WTC11 (cell line): Measurements from ENCODE around the gene EXOSC2. TPM values are rescaled to one million over a fixed set of nuclear protein-coding genes. Genes with fewer than 3 reads are reported as not detected.

Experiments
- ATAC-seq: fragments of 200-7000 bp; cut with Tn5 transposase; 2 replicates; pipeline ENCODE4 v1.10.0; 2021; ENCODE audit warnings: mild to moderate bottlenecking, moderate library complexity
- CTCF ChIA-PET: fragments of 300-600 bp; sonication (Branson Sonifier 250); formaldehyde crosslinking; loops from one replicate; lab custom pipeline; 2021; ENCODE audit warnings: antibody characterized with exemption; lab: Charles Lee
- POLR2A ChIA-PET: fragments of 350-600 bp; sonication (Branson Sonifier 250); formaldehyde crosslinking; loops from one replicate; lab custom pipeline; 2021; ENCODE audit warnings: antibody characterized with exemption; lab: Charles Lee
- DNase-seq: peaks from one replicate; pipeline ENCODE4 v3.0.0; 2021; ENCODE audit warnings: low spot score
- H3K27ac Mint-ChIP-seq: 2 replicates; pipeline ENCODE4 v1.8.0; 2021; ENCODE audit warnings: mixed read lengths
- H3K27me3 Mint-ChIP-seq: 2 replicates; pipeline ENCODE4 v1.8.0; 2021; ENCODE audit warnings: low read depth, mild to moderate bottlenecking, moderate library complexity, mixed read lengths
- H3K36me3 Mint-ChIP-seq: 2 replicates; pipeline ENCODE4 v1.8.0; 2021; ENCODE audit warnings: mixed read lengths
- H3K4me1 Mint-ChIP-seq: 2 replicates; pipeline ENCODE4 v1.8.0; 2022; ENCODE audit warnings: mixed read lengths
- H3K4me3 Mint-ChIP-seq: 2 replicates; pipeline ENCODE4 v1.8.0; 2021; ENCODE audit warnings: mild to moderate bottlenecking, moderate library complexity, mixed read lengths
- H3K9me3 Mint-ChIP-seq: 2 replicates; pipeline ENCODE4 v1.8.0; 2021; ENCODE audit warnings: mixed read lengths
- CBFB ChIP-seq: sonication (generic); formaldehyde crosslinking; IDR thresholded peaks from 2 replicates; pipeline ENCODE4 v1.8.1; 2022; ENCODE audit warnings: mild to moderate bottlenecking, low read depth, missing genetic modification reagents
- CREB1 ChIP-seq: sonication (generic); formaldehyde crosslinking; IDR thresholded peaks from 2 replicates; pipeline ENCODE4 v1.8.0; 2023; ENCODE audit warnings: mild to moderate bottlenecking, missing genetic modification reagents
- CTCF ChIP-seq: fragments of 200-600 bp; IDR thresholded peaks from 2 replicates; pipeline ENCODE4 v1.8.0; 2022; ENCODE audit warnings: antibody characterized with exemption
- ELF4 ChIP-seq: sonication (generic); formaldehyde crosslinking; IDR thresholded peaks from 2 replicates; pipeline ENCODE4 v1.8.1; 2022; ENCODE audit warnings: low read depth, mild to moderate bottlenecking, moderate library complexity, missing genetic modification reagents
- ESRRA ChIP-seq: sonication (generic); formaldehyde crosslinking; IDR thresholded peaks from 2 replicates; pipeline ENCODE4 v1.8.1; 2022; ENCODE audit warnings: mild to moderate bottlenecking, missing genetic modification reagents, borderline replicate concordance
- GABPB1 ChIP-seq: sonication (generic); formaldehyde crosslinking; IDR thresholded peaks from 2 replicates; pipeline ENCODE4 v1.8.1; 2023; ENCODE audit warnings: mild to moderate bottlenecking, missing genetic modification reagents
- GRHL2 ChIP-seq: fragments of 250-450 bp; sonication (Bioruptor Pico); IDR thresholded peaks from 2 replicates; pipeline ENCODE4 v1.8.0; 2022; ENCODE audit warnings: mild to moderate bottlenecking, moderate library complexity; ENCODE audit not compliant: insufficient replicate concordance, severe bottlenecking
- JAZF1 ChIP-seq: fragments of 250-450 bp; sonication (Bioruptor Pico); IDR thresholded peaks from 2 replicates; pipeline ENCODE4 v1.9.0; 2021; ENCODE audit warnings: moderate library complexity, mild to moderate bottlenecking, inconsistent platforms
- NR1H2 ChIP-seq: sonication (generic); formaldehyde crosslinking; IDR thresholded peaks from 2 replicates; pipeline ENCODE4 v1.9.0; 2021; ENCODE audit warnings: mild to moderate bottlenecking, moderate library complexity, missing genetic modification reagents
- NR3C1 ChIP-seq: sonication (generic); formaldehyde crosslinking; conservative IDR thresholded peaks from 2 replicates; pipeline ENCODE4 v1.8.1; 2023; ENCODE audit warnings: low read depth, mild to moderate bottlenecking, missing genetic modification reagents
- RELA ChIP-seq: sonication (generic); formaldehyde crosslinking; IDR thresholded peaks from 2 replicates; pipeline ENCODE4 v1.8.1; 2022; ENCODE audit warnings: missing genetic modification reagents, mild to moderate bottlenecking, borderline replicate concordance
- SOX15 ChIP-seq: fragments of 250-450 bp; sonication (Bioruptor Pico); IDR thresholded peaks from 2 replicates; pipeline ENCODE4 v1.9.0; 2021; ENCODE audit warnings: mild to moderate bottlenecking
- TEAD1 ChIP-seq: sonication (generic); formaldehyde crosslinking; IDR thresholded peaks from 2 replicates; pipeline ENCODE4 v1.8.0; 2022; ENCODE audit warnings: mild to moderate bottlenecking, missing genetic modification reagents
- TEAD4 ChIP-seq: sonication (generic); formaldehyde crosslinking; IDR thresholded peaks from 2 replicates; pipeline ENCODE4 v1.8.0; 2022; ENCODE audit warnings: mild to moderate bottlenecking, missing genetic modification reagents
- ZNF219 ChIP-seq: sonication (generic); formaldehyde crosslinking; IDR thresholded peaks from 2 replicates; pipeline ENCODE4 v1.8.0; 2023; ENCODE audit warnings: missing genetic modification reagents, mild to moderate bottlenecking, borderline replicate concordance
- ZNF232 ChIP-seq: sonication (generic); formaldehyde crosslinking; IDR thresholded peaks from 2 replicates; pipeline ENCODE4 v1.8.0; 2022; ENCODE audit warnings: mild to moderate bottlenecking, missing genetic modification reagents
- ZNF263 ChIP-seq: sonication (generic); formaldehyde crosslinking; IDR thresholded peaks from 2 replicates; pipeline ENCODE4 v1.8.1; 2022; ENCODE audit warnings: low read depth, mild to moderate bottlenecking, moderate library complexity, missing genetic modification reagents
- ZNF416 ChIP-seq: fragments of 250-450 bp; sonication (Bioruptor Pico); IDR thresholded peaks from 2 replicates; pipeline ENCODE4 v1.9.0; 2021; ENCODE audit warnings: mild to moderate bottlenecking, inconsistent platforms
- total RNA-seq: library from RNA; stranded (reverse); gene quantifications from 3 replicates; pipeline ENCODE4 v1.2.3, GENCODE V29; 2021
- TF ChIP-seq, protein P1 (sequence below): sonication (generic); formaldehyde crosslinking; IDR thresholded peaks from 2 replicates; pipeline ENCODE4 v1.8.1; 2022; ENCODE audit warnings: mild to moderate bottlenecking, moderate library complexity, missing genetic modification reagents
- TF ChIP-seq, protein P2 (sequence below): fragments of 250-450 bp; sonication (Bioruptor Pico); IDR thresholded peaks from 2 replicates; pipeline ENCODE4 v1.9.0; 2021; ENCODE audit warnings: moderate library complexity, mild to moderate bottlenecking, inconsistent platforms, borderline replicate concordance
- TF ChIP-seq, protein P3 (sequence below): sonication (generic); formaldehyde crosslinking; IDR thresholded peaks from 2 replicates; pipeline ENCODE4 v1.8.1; 2023; ENCODE audit warnings: mild to moderate bottlenecking, missing genetic modification reagents
- TF ChIP-seq, protein P4 (sequence below): fragments of 250-450 bp; sonication (Bioruptor Pico); IDR thresholded peaks from 2 replicates; pipeline ENCODE4 v1.8.0; 2021; ENCODE audit warnings: mild to moderate bottlenecking

Gene EXOSC2
- total RNA-seq, 1 experiment from 2014 or later = 76.1 TPM

GRCh38 chr9:130668659-130669058, 24.9 kb upstream of the EXOSC2 start (continued):
- TF ChIP-seq ZNF219 (CRISPR knock-in tag) (no peak), ELF4 (CRISPR knock-in tag) (no peak), ZNF263 (no peak)
- TF ChIP-seq, protein P1, sequence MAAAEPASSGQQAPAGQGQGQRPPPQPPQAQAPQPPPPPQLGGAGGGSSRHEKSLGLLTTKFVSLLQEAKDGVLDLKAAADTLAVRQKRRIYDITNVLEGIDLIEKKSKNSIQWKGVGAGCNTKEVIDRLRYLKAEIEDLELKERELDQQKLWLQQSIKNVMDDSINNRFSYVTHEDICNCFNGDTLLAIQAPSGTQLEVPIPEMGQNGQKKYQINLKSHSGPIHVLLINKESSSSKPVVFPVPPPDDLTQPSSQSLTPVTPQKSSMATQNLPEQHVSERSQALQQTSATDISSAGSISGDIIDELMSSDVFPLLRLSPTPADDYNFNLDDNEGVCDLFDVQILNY (CRISPR knock-in tag) = no peak

GRCh38 chr9:130669965-130670364, 23.6 kb upstream of the EXOSC2 start:
- POLR2A ChIA-PET = no interaction called here
- peaks cover 11% of the 10 kb centered on the region for H3K4me1 Mint-ChIP-seq
- ATAC-seq (no peak), DNase-seq (no peak)
- no peaks in the 10 kb centered on the region for H3K9me3 Mint-ChIP-seq
- H3K27me3 Mint-ChIP-seq = peaks cover 63% of the 10 kb centered on the region
- TF ChIP-seq, protein P2, sequence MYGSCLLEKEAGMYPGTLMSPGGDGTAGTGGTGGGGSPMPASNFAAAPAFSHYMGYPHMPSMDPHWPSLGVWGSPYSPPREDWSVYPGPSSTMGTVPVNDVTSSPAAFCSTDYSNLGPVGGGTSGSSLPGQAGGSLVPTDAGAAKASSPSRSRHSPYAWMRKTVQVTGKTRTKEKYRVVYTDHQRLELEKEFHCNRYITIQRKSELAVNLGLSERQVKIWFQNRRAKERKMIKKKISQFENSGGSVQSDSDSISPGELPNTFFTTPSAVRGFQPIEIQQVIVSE = no peak
- TF ChIP-seq ZNF416 (CRISPR knock-in tag) = no peak
- TF ChIP-seq RELA (CRISPR knock-in tag) = no peak
- no peak for TF ChIP-seq ELF4 (CRISPR knock-in tag)
- no peak for TF ChIP-seq GABPB1
- no peak for TF ChIP-seq SOX15 (CRISPR knock-in tag)
- TF ChIP-seq GRHL2 (CRISPR knock-in tag) = no peak
- TF ChIP-seq, protein P3, sequence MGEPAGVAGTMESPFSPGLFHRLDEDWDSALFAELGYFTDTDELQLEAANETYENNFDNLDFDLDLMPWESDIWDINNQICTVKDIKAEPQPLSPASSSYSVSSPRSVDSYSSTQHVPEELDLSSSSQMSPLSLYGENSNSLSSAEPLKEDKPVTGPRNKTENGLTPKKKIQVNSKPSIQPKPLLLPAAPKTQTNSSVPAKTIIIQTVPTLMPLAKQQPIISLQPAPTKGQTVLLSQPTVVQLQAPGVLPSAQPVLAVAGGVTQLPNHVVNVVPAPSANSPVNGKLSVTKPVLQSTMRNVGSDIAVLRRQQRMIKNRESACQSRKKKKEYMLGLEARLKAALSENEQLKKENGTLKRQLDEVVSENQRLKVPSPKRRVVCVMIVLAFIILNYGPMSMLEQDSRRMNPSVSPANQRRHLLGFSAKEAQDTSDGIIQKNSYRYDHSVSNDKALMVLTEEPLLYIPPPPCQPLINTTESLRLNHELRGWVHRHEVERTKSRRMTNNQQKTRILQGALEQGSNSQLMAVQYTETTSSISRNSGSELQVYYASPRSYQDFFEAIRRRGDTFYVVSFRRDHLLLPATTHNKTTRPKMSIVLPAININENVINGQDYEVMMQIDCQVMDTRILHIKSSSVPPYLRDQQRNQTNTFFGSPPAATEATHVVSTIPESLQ = no peak
- no peak for TF ChIP-seq TEAD4 (CRISPR knock-in tag)
- no peak for TF ChIP-seq CTCF
- no peak for TF ChIP-seq ESRRA (CRISPR knock-in tag)
- no peak for TF ChIP-seq CBFB (CRISPR knock-in tag)
- no peak for TF ChIP-seq ZNF219 (CRISPR knock-in tag)
- TF ChIP-seq TEAD1 = no peak
- TF ChIP-seq NR1H2 (CRISPR knock-in tag) = no peak
- TF ChIP-seq NR3C1 = no peak
- TF ChIP-seq JAZF1 (CRISPR knock-in tag) = no peak
- no peak for TF ChIP-seq ZNF232
- no peak for TF ChIP-seq CREB1 (CRISPR knock-in tag)
- no peak overlapping the region for H3K4me3 Mint-ChIP-seq
- peaks cover 3% of the 10 kb centered on the region; the same call in 1 of the 2 replicates for H3K36me3 Mint-ChIP-seq
- no peak overlapping the region for H3K27ac Mint-ChIP-seq
- CTCF ChIA-PET = interaction anchor here (1.0 kb wide), 1 partner anchor 12 kb away, joined by 4 read pairs; no protein-coding TSS in a partner anchor

DNA sequence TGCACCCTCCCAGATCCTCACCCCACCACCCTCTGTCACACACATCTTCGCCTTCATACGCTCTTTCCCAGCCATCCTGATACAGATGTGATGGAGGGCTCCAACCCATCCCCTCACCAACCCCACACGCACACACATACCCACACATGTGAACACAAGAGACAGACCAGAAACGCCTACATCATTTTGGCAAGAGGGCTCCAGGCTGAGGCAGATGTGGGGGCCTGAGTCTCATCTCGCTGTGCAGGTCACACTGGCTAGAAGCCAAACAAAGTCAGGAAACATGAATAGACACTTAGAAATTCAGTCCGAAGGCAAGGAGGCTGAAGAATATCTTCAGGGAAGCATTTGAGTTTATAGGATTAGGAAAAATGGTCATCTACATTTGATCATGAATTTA, 22.9 kb upstream of the EXOSC2 start:
- no peaks in the 10 kb centered on the region for H3K9me3 Mint-ChIP-seq
- no peak for DNase-seq
- no peak overlapping the region for H3K4me3 Mint-ChIP-seq
- peaks cover 57% of the 10 kb centered on the region for H3K27me3 Mint-ChIP-seq
- ChIA-PET CTCF (no interaction called here), POLR2A (no interaction called here)
- peaks cover 6% of the 10 kb centered on the region for H3K4me1 Mint-ChIP-seq
- no peaks in the 10 kb centered on the region for H3K36me3 Mint-ChIP-seq
- TF ChIP-seq, protein P4, sequence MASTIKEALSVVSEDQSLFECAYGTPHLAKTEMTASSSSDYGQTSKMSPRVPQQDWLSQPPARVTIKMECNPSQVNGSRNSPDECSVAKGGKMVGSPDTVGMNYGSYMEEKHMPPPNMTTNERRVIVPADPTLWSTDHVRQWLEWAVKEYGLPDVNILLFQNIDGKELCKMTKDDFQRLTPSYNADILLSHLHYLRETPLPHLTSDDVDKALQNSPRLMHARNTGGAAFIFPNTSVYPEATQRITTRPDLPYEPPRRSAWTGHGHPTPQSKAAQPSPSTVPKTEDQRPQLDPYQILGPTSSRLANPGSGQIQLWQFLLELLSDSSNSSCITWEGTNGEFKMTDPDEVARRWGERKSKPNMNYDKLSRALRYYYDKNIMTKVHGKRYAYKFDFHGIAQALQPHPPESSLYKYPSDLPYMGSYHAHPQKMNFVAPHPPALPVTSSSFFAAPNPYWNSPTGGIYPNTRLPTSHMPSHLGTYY (CRISPR knock-in tag) = no peak
- no peak for TF ChIP-seq ZNF232
- ATAC-seq = no peak
- no peak overlapping the region for H3K27ac Mint-ChIP-seq
